Chondrocyte (in vitro differentiated cells): Measurements from ENCODE around the gene INHA. TPM values are rescaled to one million over a fixed set of nuclear protein-coding genes. Genes with fewer than 3 reads are reported as not detected.

ENCODE experiments used
- DNase-seq: peaks from one replicate; pipeline ENCODE4 v3.0.0; 2021; ENCODE audit warnings: mixed read lengths, low spot score
- H3K27ac Mint-ChIP-seq: one replicate; pipeline ENCODE4 v1.8.0; 2021; ENCODE audit warnings: mild to moderate bottlenecking, moderate library complexity, mixed read lengths; ENCODE audit not compliant: unreplicated experiment
- H3K27me3 Mint-ChIP-seq: 2 replicates; pipeline ENCODE4 v1.8.0; 2021; ENCODE audit warnings: low read depth, mixed read lengths
- H3K36me3 Mint-ChIP-seq: 2 replicates; pipeline ENCODE4 v1.8.0; 2021; ENCODE audit warnings: low read depth, mixed read lengths
- H3K4me1 Mint-ChIP-seq: 2 replicates; pipeline ENCODE4 v1.8.0; 2021; ENCODE audit warnings: low read depth, mild to moderate bottlenecking, mixed read lengths
- H3K4me3 Mint-ChIP-seq: one replicate; pipeline ENCODE4 v1.8.0; 2021; ENCODE audit warnings: mild to moderate bottlenecking, moderate library complexity, mixed read lengths; ENCODE audit not compliant: unreplicated experiment
- H3K9me3 Mint-ChIP-seq: 2 replicates; pipeline ENCODE4 v1.8.0; 2021; ENCODE audit warnings: low read depth, mixed read lengths
- CTCF ChIP-seq: fragments of 200-600 bp; sonication (generic); IDR thresholded peaks from 2 replicates; pipeline ENCODE4 v1.5.0; 2021; ENCODE audit warnings: antibody characterized with exemption, mild to moderate bottlenecking, moderate library complexity
- total RNA-seq: library from RNA; stranded (reverse); gene quantifications from 3 replicates; pipeline ENCODE4 v1.2.1, GENCODE V29; 2021

The INHA gene
- total RNA-seq, 1 donor from 2014 or later, result 1.0 TPM

- H3K27ac Mint-ChIP-seq, result peak within 1 kb of the TSS; percentile 96
- H3K4me1 Mint-ChIP-seq, result peaks cover 39% of the 10 kb centered on the region
- DNase-seq, result peak; percentile 97
- no peaks in the 10 kb centered on the region for H3K9me3 Mint-ChIP-seq
- peak within 1 kb of the TSS; percentile 94 for H3K4me3 Mint-ChIP-seq
- TF ChIP-seq CTCF, result no peak
- H3K36me3 Mint-ChIP-seq, result peaks cover 6% of the 10 kb centered on the region
- H3K27me3 Mint-ChIP-seq, result no peaks in the 10 kb centered on the region
Observed at GRCh38 chr2:219597552-219598307, 25.6 kb downstream of the INHA start, which contains the start of gene STK11IP. STK11IP (plus strand) TSS chr2:219597857; CDS start chr2:219598120, 263 bp downstream.

- TF ChIP-seq CTCF, result no peak
- H3K27me3 Mint-ChIP-seq, result no peaks in the 10 kb centered on the region
- no peaks in the 10 kb centered on the region for H3K9me3 Mint-ChIP-seq
- H3K4me1 Mint-ChIP-seq, result peaks cover 39% of the 10 kb centered on the region
- DNase-seq, result no peak
- peak overlapping the region; percentile 96 for H3K27ac Mint-ChIP-seq
- H3K36me3 Mint-ChIP-seq, result peaks cover 7% of the 10 kb centered on the region
- peak overlapping the region; percentile 94 for H3K4me3 Mint-ChIP-seq
Observed at GRCh38 chr2:219598308-219599078, 26.4 kb downstream of the INHA start.

GRCh38 chr2:219603771-219604170 is 31.7 kb downstream of the INHA start:
- Mint-ChIP-seq H3K36me3 (peaks cover 24% of the 10 kb centered on the region), H3K4me3 (no peak overlapping the region), H3K9me3 (no peaks in the 10 kb centered on the region), H3K27me3 (no peaks in the 10 kb centered on the region), H3K4me1 (peaks cover 3% of the 10 kb centered on the region), H3K27ac (no peak overlapping the region)
- DNase-seq, result no peak
- TF ChIP-seq CTCF, result no peak

- H3K4me1 Mint-ChIP-seq, result no peaks in the 10 kb centered on the region
- no peak for DNase-seq
- no peak for TF ChIP-seq CTCF
- no peaks in the 10 kb centered on the region for H3K27me3 Mint-ChIP-seq
- H3K36me3 Mint-ChIP-seq, result peaks cover 27% of the 10 kb centered on the region
- no peaks in the 10 kb centered on the region for H3K9me3 Mint-ChIP-seq
- no peak overlapping the region for H3K27ac Mint-ChIP-seq
- H3K4me3 Mint-ChIP-seq, result no peak overlapping the region
Observed at GRCh38 chr2:219605607-219605954, 33.5 kb downstream of the INHA start.

- H3K27ac Mint-ChIP-seq, result no peak overlapping the region
- no peak for TF ChIP-seq CTCF
- H3K4me1 Mint-ChIP-seq, result no peaks in the 10 kb centered on the region
- no peaks in the 10 kb centered on the region for H3K27me3 Mint-ChIP-seq
- no peaks in the 10 kb centered on the region for H3K9me3 Mint-ChIP-seq
- no peak for DNase-seq
- peaks cover 34% of the 10 kb centered on the region for H3K36me3 Mint-ChIP-seq
- no peak overlapping the region for H3K4me3 Mint-ChIP-seq
Observed at GRCh38 chr2:219607931-219608330, 35.8 kb downstream of the INHA start.
